GM19438 (cell line): Measurements from ENCODE around the gene GRP.

Experiments
- ATAC-seq: cut with Tn5 transposase; IDR thresholded peaks from one replicate; pipeline ENCODE4 v1.9.1; 2021; ENCODE audit warnings: low read depth; ENCODE audit not compliant: unreplicated experiment

The GRP gene

GRCh38 chr18:59266886-59267502 is 47.0 kb downstream of the GRP start:
- ATAC-seq, result no peak

- no peak for ATAC-seq
Measured at GRCh38 chr18:59267503-59268126, 47.7 kb downstream of the GRP start.

- ATAC-seq, result no peak
Measured at GRCh38 chr18:59268127-59268720, 48.3 kb downstream of the GRP start.

GRCh38 chr18:59268721-59269562 is 49.0 kb downstream of the GRP start:
- ATAC-seq, result peak; percentile 44

GRCh38 chr18:59269563-59270119 is 49.7 kb downstream of the GRP start:
- ATAC-seq, result no peak

GRCh38 chr18:59270689-59271257 is 50.8 kb downstream of the GRP start:
- ATAC-seq, result no peak

GRCh38 chr18:59271606-59272220 is 51.8 kb downstream of the GRP start:
- no peak for ATAC-seq

- ATAC-seq, result no peak
Measured at GRCh38 chr18:59272221-59272888, 52.4 kb downstream of the GRP start.

GRCh38 chr18:59272891-59273758 is 53.2 kb downstream of the GRP start, which contains the start of gene RAX:
Gene RAX, minus strand, starts transcription at chr18:59273454. Its CDS starts 248 bp downstream, at chr18:59273206.
- ATAC-seq, result peak; percentile 76

GRCh38 chr18:59273759-59274532 is 54.0 kb downstream of the GRP start:
- ATAC-seq, result no peak

GRCh38 chr18:59274533-59274928 is 54.6 kb downstream of the GRP start:
- ATAC-seq, result no peak

- ATAC-seq, result no peak
Measured at GRCh38 chr18:59275406-59275949, 55.5 kb downstream of the GRP start.

GRCh38 chr18:59276047-59276446 is 56.1 kb downstream of the GRP start:
- no peak for ATAC-seq

- ATAC-seq, result no peak
Measured at GRCh38 chr18:59278793-59279192, 58.8 kb downstream of the GRP start.

GRCh38 chr18:59279193-59279592 is 59.2 kb downstream of the GRP start:
- no peak for ATAC-seq

- ATAC-seq, result no peak
Measured at GRCh38 chr18:59279722-59280121, 59.8 kb downstream of the GRP start.
